ENCODE data around the gene FUCA1.
"Not testable (repeated sequence)": the region's sequence is repeated elsewhere in the genome, so short reads cannot be mapped to it uniquely, and the experiment has no call there.

The FUCA1 gene

GRCh38 chr1:23854568-23854967, 13.5 kb downstream of the FUCA1 start:
- H3K9me3 ChIP-seq (ENCODE audit: insufficient read depth, low read depth, low read length) = no peaks in the 10 kb centered on the region
- no peaks in the 10 kb centered on the region for H3K36me3 ChIP-seq (ENCODE audit: insufficient read depth, low read length)
- H3K27me3 ChIP-seq (ENCODE audit: insufficient read depth, low read length, poor library complexity, severe bottlenecking) = no peaks in the 10 kb centered on the region
- no peaks in the 10 kb centered on the region for H4K20me1 ChIP-seq (ENCODE audit: insufficient read depth, low read length, poor library complexity, severe bottlenecking)
- H3K4me3 ChIP-seq (ENCODE audit: low read length, poor library complexity, severe bottlenecking) = no peak overlapping the region
- no peak overlapping the region for H3K4me2 ChIP-seq (ENCODE audit: low read depth, low read length, poor library complexity, severe bottlenecking)
- H3K79me2 ChIP-seq (ENCODE audit: insufficient read depth, low read length) = no peaks in the 10 kb centered on the region
- no peak overlapping the region for H3K9ac ChIP-seq (ENCODE audit: low read depth, low read length, poor library complexity, severe bottlenecking)
- no peaks in the 10 kb centered on the region for H3K9me2 ChIP-seq (replicated peaks; ENCODE audit: low read depth, low read length)
- H3K4me1 ChIP-seq (ENCODE audit: insufficient read depth, low read length, poor library complexity, severe bottlenecking) = no peaks in the 10 kb centered on the region
- H3F3A ChIP-seq (ENCODE audit: low read depth) = no peaks in the 10 kb centered on the region
- no peak overlapping the region for H2AFZ ChIP-seq (ENCODE audit: low read length)
- TF ChIP-seq CTCF (conservative IDR thresholded peaks at IDR 0.05; ENCODE audit: low read length) = peak; percentile 52
- no peak for TF ChIP-seq EZH2phosphoT487 (IDR thresholded peaks at IDR 0.05; ENCODE audit: borderline replicate concordance)

- not testable (repeated sequence) for H3K79me2 ChIP-seq (ENCODE audit: insufficient read depth, low read length); H3K36me3 ChIP-seq (ENCODE audit: insufficient read depth, low read length); H4K20me1 ChIP-seq (ENCODE audit: insufficient read depth, low read length, poor library complexity, severe bottlenecking); H3K4me2 ChIP-seq (ENCODE audit: low read depth, low read length, poor library complexity, severe bottlenecking); H3K27me3 ChIP-seq (ENCODE audit: insufficient read depth, low read length, poor library complexity, severe bottlenecking); H3K4me3 ChIP-seq (ENCODE audit: low read length, poor library complexity, severe bottlenecking); H3K9ac ChIP-seq (ENCODE audit: low read depth, low read length, poor library complexity, severe bottlenecking); H3K9me3 ChIP-seq (ENCODE audit: insufficient read depth, low read depth, low read length); H2AFZ ChIP-seq (ENCODE audit: low read length); H3F3A ChIP-seq (ENCODE audit: low read depth); H3K9me2 ChIP-seq (replicated peaks; ENCODE audit: low read depth, low read length); H3K4me1 ChIP-seq (ENCODE audit: insufficient read depth, low read length, poor library complexity, severe bottlenecking)
Observed at GRCh38 chr1:23853124-23853523, 15.0 kb downstream of the FUCA1 start.

DNA sequence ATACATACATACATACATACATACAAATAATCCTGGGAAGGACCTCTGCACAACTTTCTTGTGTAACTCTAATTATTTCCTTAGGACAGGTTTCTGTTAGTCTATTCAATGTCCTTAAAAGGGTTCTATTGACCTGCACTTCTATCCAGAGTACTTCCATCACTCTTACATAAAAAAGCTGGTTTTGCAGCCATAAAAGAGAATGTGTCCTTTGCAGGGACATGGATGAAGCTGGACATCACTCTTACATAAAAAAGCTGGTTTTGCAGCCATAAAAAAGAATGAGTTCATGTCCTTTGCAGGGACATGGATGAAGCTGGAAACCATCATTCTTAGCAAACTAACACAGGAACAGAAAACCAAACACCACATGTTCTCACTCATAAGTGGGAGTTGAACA, 16.7 kb downstream of the FUCA1 start:
- not testable (repeated sequence) for H3K4me2 ChIP-seq (ENCODE audit: low read depth, low read length, poor library complexity, severe bottlenecking); H3K9me2 ChIP-seq (replicated peaks; ENCODE audit: low read depth, low read length); H3K9me3 ChIP-seq (ENCODE audit: insufficient read depth, low read depth, low read length); H4K20me1 ChIP-seq (ENCODE audit: insufficient read depth, low read length, poor library complexity, severe bottlenecking); H3K36me3 ChIP-seq (ENCODE audit: insufficient read depth, low read length); H3K9ac ChIP-seq (ENCODE audit: low read depth, low read length, poor library complexity, severe bottlenecking); H3F3A ChIP-seq (ENCODE audit: low read depth); H3K79me2 ChIP-seq (ENCODE audit: insufficient read depth, low read length); H2AFZ ChIP-seq (ENCODE audit: low read length); H3K4me3 ChIP-seq (ENCODE audit: low read length, poor library complexity, severe bottlenecking); H3K4me1 ChIP-seq (ENCODE audit: insufficient read depth, low read length, poor library complexity, severe bottlenecking); H3K27me3 ChIP-seq (ENCODE audit: insufficient read depth, low read length, poor library complexity, severe bottlenecking)

DNA sequence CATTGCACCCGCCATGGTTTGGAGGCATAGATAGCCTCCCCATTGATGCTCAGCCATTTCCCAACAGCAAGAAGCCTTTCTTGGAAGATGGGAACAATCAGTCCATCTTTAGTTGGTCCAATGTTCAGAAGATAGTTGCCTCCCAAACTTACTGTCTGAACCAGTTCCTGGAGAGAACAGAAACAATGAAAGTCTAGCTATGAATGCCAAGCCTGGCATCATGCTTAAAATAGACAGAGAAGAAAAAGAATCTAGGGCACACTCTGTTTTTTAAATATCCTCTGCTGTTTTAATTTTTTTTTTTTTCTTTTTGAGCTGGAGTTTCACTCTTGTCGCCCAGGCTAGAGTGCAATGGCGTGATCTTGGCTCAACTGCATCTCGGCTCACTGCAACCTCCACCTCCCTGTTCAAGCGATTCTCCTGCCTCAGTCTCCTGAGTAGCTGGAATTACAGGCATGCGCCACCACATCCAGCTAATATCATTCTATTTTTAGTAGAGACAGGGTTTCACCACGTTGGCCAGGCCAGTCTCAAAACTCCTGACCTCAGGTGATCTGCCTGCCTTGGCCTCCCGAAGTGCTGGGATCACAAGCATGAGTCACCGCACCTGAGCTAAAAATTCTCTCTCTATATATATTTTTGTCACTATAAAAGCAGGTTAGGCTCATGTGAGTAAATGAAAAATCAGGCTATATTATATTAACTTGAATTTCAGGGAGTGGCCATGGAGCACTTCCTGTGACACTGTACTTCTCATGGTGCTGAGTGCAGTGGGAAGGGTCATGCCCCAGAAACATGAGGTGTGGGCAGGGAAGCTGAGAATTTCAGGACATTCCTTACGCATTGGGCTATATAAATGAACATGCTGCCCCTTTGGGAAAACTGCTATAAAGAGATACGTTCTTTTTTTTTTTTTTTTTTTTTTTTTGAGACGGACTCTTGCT, 19.1 kb downstream of the FUCA1 start:
- H3K4me2 ChIP-seq (ENCODE audit: low read depth, low read length, poor library complexity, severe bottlenecking) = no peak overlapping the region
- H3K79me2 ChIP-seq (ENCODE audit: insufficient read depth, low read length) = no peaks in the 10 kb centered on the region
- no peaks in the 10 kb centered on the region for H3F3A ChIP-seq (ENCODE audit: low read depth)
- no peak overlapping the region for H3K9ac ChIP-seq (ENCODE audit: low read depth, low read length, poor library complexity, severe bottlenecking)
- H3K9me2 ChIP-seq (replicated peaks; ENCODE audit: low read depth, low read length) = no peaks in the 10 kb centered on the region
- no peaks in the 10 kb centered on the region for H3K36me3 ChIP-seq (ENCODE audit: insufficient read depth, low read length)
- no peaks in the 10 kb centered on the region for H3K27me3 ChIP-seq (ENCODE audit: insufficient read depth, low read length, poor library complexity, severe bottlenecking)
- no peak overlapping the region for H2AFZ ChIP-seq (ENCODE audit: low read length)
- no peaks in the 10 kb centered on the region for H4K20me1 ChIP-seq (ENCODE audit: insufficient read depth, low read length, poor library complexity, severe bottlenecking)
- TF ChIP-seq EZH2phosphoT487 (IDR thresholded peaks at IDR 0.05; ENCODE audit: borderline replicate concordance) = no peak
- H3K4me3 ChIP-seq (ENCODE audit: low read length, poor library complexity, severe bottlenecking) = no peak overlapping the region
- H3K4me1 ChIP-seq (ENCODE audit: insufficient read depth, low read length, poor library complexity, severe bottlenecking) = no peaks in the 10 kb centered on the region
- no peaks in the 10 kb centered on the region for H3K9me3 ChIP-seq (ENCODE audit: insufficient read depth, low read depth, low read length)

- H3K9ac ChIP-seq (ENCODE audit: low read depth, low read length, poor library complexity, severe bottlenecking); H4K20me1 ChIP-seq (ENCODE audit: insufficient read depth, low read length, poor library complexity, severe bottlenecking); H3K36me3 ChIP-seq (ENCODE audit: insufficient read depth, low read length); H3K9me2 ChIP-seq (replicated peaks; ENCODE audit: low read depth, low read length); H3K4me2 ChIP-seq (ENCODE audit: low read depth, low read length, poor library complexity, severe bottlenecking); H3F3A ChIP-seq (ENCODE audit: low read depth); H2AFZ ChIP-seq (ENCODE audit: low read length); H3K27me3 ChIP-seq (ENCODE audit: insufficient read depth, low read length, poor library complexity, severe bottlenecking); H3K9me3 ChIP-seq (ENCODE audit: insufficient read depth, low read depth, low read length); H3K4me3 ChIP-seq (ENCODE audit: low read length, poor library complexity, severe bottlenecking); H3K4me1 ChIP-seq (ENCODE audit: insufficient read depth, low read length, poor library complexity, severe bottlenecking); H3K79me2 ChIP-seq (ENCODE audit: insufficient read depth, low read length): not testable (repeated sequence)
Observed at GRCh38 chr1:23847482-23848095, 20.5 kb downstream of the FUCA1 start.

Measured in Loucy (cell line).